Panc1 (cell line): ENCODE results near the gene KRTAP19-8. TPM values are rescaled to one million over a fixed set of nuclear protein-coding genes. Genes with fewer than 3 reads are reported as not detected.

ENCODE experiments used
- ATAC-seq: fragments of 200-7000 bp; cut with Tn5 transposase; 2 replicates; pipeline ENCODE4 v1.9.1; 2020; ENCODE audit warnings: mild to moderate bottlenecking, moderate library complexity
- BruUV-seq: library from RNA; stranded (reverse); fragments of 400-500 nt; replicated peaks from 2 replicates; lab custom pipeline; 2021; lab: Mats Ljungman, UMichigan
- CTCF ChIA-PET: fragments of 300-600 bp; sonication (Branson Sonifier 250); formaldehyde crosslinking; loops from one replicate; lab custom pipeline; 2022; ENCODE audit warnings: antibody characterized with exemption; lab: Charles Lee
- POLR2A ChIA-PET: fragments of 300-600 bp; sonication (Branson Sonifier 250); formaldehyde crosslinking; loops from one replicate; lab custom pipeline; 2022; ENCODE audit warnings: antibody characterized with exemption; lab: Charles Lee
- DNase-seq: peaks from one replicate; pipeline ENCODE4 v3.0.0-alpha.2; 2010; ENCODE audit warnings: low read depth, low spot score
- H3K27ac ChIP-seq: 2 replicates; pipeline ENCODE4 v1.5.1; 2011; ENCODE audit warnings: mild to moderate bottlenecking, low read length, inconsistent platforms
- H3K27me3 ChIP-seq: fragments of 200-500 bp; sonication (Bioruptor generic); 2 replicates; pipeline ENCODE4 v1.6.0; 2014; ENCODE audit warnings: low read length, inconsistent platforms; ENCODE audit not compliant: control insufficient read depth, insufficient read depth
- H3K36me3 ChIP-seq: fragments of 200-500 bp; sonication (Bioruptor generic); 2 replicates; pipeline ENCODE4 v1.5.1; 2014; ENCODE audit warnings: inconsistent platforms, mild to moderate bottlenecking, low read length, moderate library complexity; ENCODE audit not compliant: control insufficient read depth, insufficient read depth
- H3K4me1 ChIP-seq: 2 replicates; pipeline ENCODE4 v1.5.1; 2011; ENCODE audit warnings: inconsistent platforms, mild to moderate bottlenecking, low read length, moderate library complexity; ENCODE audit not compliant: control insufficient read depth, insufficient read depth
- H3K4me3 ChIP-seq, 2 experiments: 2 replicates each; pipeline ENCODE4 v1.5.1; 2011 to 2012; ENCODE audit warnings: low read depth in 2 of 2, low read length in 2 of 2, mild to moderate bottlenecking in 2 of 2, inconsistent platforms in 1 of 2, moderate library complexity in 1 of 2
- H3K9me3 ChIP-seq: fragments of 200-500 bp; sonication (Bioruptor generic); 2 replicates; pipeline ENCODE4 v1.5.1; 2014; ENCODE audit warnings: low read depth, mild to moderate bottlenecking, inconsistent platforms, low read length, moderate library complexity; ENCODE audit not compliant: control insufficient read depth, insufficient read depth
- CTCF ChIP-seq: fragments of 450-650 bp; IDR thresholded peaks from 2 replicates; pipeline ENCODE4 v1.5.1; 2017; ENCODE audit warnings: mild to moderate bottlenecking
- POLR2AphosphoS5 ChIP-seq: IDR thresholded peaks from 2 replicates; pipeline ENCODE4 v1.6.1; 2012; ENCODE audit warnings: mild to moderate bottlenecking, low read depth, low read length, moderate library complexity
- REST ChIP-seq, 2 experiments: IDR thresholded peaks; 2 replicates each; pipeline ENCODE4 v1.6.1; 2011 to 2012; ENCODE audit warnings: low read depth in 2 of 2, control low read depth in 1 of 2, low read length in 1 of 2, mild to moderate bottlenecking in 1 of 2, moderate library complexity in 1 of 2; ENCODE audit not compliant: insufficient read depth in 1 of 2
- SIN3A ChIP-seq: IDR thresholded peaks from 2 replicates; pipeline ENCODE4 v1.6.1; 2012; ENCODE audit warnings: low read depth, mild to moderate bottlenecking, low read length, moderate library complexity, borderline replicate concordance; ENCODE audit not compliant: insufficient read depth
- TCF7L2 ChIP-seq: IDR thresholded peaks from 2 replicates; pipeline ENCODE4 v1.6.1; 2011; ENCODE audit warnings: mild to moderate bottlenecking, low read depth, low read length, inconsistent platforms
- in situ Hi-C: cut with HindIII; loops from 2 replicates; pipeline ENCODE4 v1.10.0; 2016; ENCODE audit warnings: low sequenced_read_pairs, low pct_unique_long_range_greater_than_20kb
- intact Hi-C: fragments of 100-400 bp; cut with micrococcal nuclease; formaldehyde crosslinking; loops from one replicate; pipeline ENCODE4 v1.10.0; 2022; ENCODE audit not compliant: unreplicated experiment
- total RNA-seq: library from RNA; stranded (reverse); gene quantifications from one replicate; pipeline ENCODE4 v1.2.1, GENCODE V29; 2021; ENCODE audit not compliant: unreplicated experiment

KRTAP19-8 gene
- total RNA-seq, 1 experiment from 2014 or later = not detected

GRCh38 chr21:31022306-31022705 is 16.0 kb downstream of the KRTAP19-8 start:
- Histone ChIP-seq H3K4me1 (no peaks in the 10 kb centered on the region), H3K36me3 (no peaks in the 10 kb centered on the region), H3K9me3 (no peaks in the 10 kb centered on the region), H3K27ac (no peak overlapping the region), H3K27me3 (no peaks in the 10 kb centered on the region), H3K4me3 (no peak overlapping the region)
- ATAC-seq (no peak), DNase-seq (no peak)
- POLR2A ChIA-PET = no interaction called here
- intact Hi-C loops = no loop called here
- TF ChIP-seq CTCF (no peak), POLR2AphosphoS5 (no peak), REST (IDR thresholded peaks at IDR 0.05; ENCODE audit: insufficient read depth in 1 of 2, low read depth in 2 of 2, low read length in 1 of 2) (no peak), SIN3A (no peak), TCF7L2 (no peak)
- in situ Hi-C loops = no loop called here
- CTCF ChIA-PET = no interaction called here
- BruUV-seq = no TSS peak

- no peak for ATAC-seq
- no peak for DNase-seq
- Histone ChIP-seq H3K4me3 (no peak overlapping the region), H3K27ac (no peak overlapping the region), H3K27me3 (no peaks in the 10 kb centered on the region), H3K36me3 (no peaks in the 10 kb centered on the region), H3K9me3 (no peaks in the 10 kb centered on the region), H3K4me1 (no peaks in the 10 kb centered on the region)
- TF ChIP-seq CTCF (no peak), POLR2AphosphoS5 (no peak), TCF7L2 (no peak), SIN3A (no peak), REST (IDR thresholded peaks at IDR 0.05; ENCODE audit: insufficient read depth in 1 of 2, low read depth in 2 of 2, low read length in 1 of 2) (no peak)
- no TSS peak for BruUV-seq
- ChIA-PET POLR2A (no interaction called here), CTCF (no interaction called here)
- intact Hi-C loops = no loop called here
- in situ Hi-C loops = no loop called here
Observed at GRCh38 chr21:31018232-31018631, 20.0 kb downstream of the KRTAP19-8 start.
